GDM1 (cell line): ENCODE data around the gene FBRSL1.

Experiments used
- DNase-seq: peaks from one replicate; lab custom pipeline; 2025; lab: John Stamatoyannopoulos, UW

Gene FBRSL1

DNA sequence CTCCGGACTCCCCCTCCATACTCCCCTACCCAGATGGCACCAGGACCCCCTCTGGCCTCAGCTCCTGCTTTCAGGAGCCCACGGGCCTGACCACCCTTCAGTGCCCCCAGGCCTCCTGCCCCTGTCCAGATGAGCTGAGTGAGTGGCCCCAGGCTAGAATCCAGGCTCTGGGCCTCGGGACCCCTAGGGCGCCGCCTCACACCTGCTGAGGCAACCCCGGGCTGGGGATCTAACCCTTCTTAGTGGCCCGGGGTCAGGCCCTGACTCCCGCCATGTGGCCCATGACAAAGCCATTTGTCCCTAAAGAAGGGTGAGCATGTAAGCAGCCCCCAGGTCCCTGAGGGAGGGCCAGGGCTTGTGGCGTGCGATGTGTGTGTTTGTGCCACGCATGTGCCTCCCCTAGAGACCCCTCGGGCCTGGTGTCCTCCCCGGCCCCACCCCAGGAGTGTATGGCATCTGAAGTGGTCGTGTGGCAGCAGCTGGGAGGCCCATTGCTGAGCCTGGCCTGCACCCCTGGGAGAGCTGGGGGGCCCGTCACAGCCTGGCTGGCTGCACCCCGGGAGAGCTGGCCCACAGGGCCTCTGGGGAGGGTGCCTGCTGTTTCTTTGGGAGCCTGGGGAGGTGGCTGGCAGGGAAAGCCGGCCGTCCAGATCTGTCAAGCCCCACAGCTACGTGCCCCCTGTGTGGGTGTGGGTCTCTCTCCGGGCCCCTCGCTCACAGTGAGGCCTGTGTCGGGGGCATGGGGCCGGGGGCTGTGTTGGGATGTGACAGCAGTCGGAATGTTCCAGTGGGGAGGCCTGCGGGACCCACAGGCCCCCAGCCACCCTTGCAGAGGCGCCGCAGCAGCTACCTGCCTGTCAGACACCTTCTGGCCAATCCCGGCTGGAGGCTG is 7.8 kb downstream of the FBRSL1 start:
- no peak for DNase-seq

DNA sequence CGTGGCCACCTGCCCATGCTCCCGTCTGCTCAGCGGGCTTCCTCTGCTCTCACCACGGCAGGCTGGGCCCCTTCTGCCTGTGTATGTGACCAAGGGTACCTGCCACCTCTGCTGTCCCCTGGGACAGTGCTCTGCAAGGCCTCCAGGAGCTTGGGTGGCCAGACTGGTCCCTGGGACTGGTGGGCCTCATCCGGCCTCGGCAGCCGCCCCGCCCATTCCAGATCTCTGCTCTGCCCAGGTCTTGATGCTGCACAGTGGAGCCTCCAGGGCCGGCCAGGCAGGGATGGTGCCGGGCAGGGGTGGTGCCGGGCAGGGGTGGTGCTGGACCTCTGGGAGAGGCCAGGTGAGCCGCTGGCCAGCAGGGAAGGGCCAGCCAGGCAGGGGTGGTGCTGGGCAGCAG is 9.0 kb downstream of the FBRSL1 start:
- no peak for DNase-seq

DNA sequence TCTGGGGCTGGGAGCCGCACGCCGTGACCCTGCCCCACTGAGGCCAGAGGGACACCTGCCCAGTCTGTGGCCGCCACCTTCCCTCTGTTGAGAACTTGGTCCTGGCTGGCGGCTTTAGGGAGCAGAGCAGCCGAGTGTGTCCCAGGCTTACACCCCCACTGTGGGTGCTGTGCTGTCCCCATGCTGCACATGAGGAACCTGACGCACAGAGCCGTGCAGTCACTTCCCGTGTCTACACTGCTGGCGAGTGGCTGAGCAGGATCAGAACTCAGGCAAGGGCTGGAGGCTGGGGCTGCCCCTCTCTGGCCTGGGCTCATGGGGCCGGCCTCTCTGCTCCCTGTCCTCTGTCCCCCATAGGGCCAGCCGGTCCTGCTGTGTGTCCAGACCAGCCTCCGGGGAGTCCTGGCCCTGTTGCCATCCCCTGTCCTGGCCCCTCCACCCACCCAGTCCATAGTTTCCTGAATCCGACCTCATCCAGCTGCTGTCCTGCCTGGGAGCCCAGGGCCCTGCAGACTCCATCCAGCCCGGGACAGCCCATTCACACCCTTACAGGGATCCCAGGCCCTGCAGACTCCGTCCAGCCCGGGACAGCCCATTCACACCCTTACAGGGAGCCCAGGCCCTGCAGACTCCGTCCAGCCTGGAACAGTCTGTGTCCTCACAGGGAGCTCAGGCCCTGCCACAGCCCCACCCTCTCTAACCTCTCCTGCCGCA is 10.3 kb downstream of the FBRSL1 start:
- DNase-seq = no peak

DNA sequence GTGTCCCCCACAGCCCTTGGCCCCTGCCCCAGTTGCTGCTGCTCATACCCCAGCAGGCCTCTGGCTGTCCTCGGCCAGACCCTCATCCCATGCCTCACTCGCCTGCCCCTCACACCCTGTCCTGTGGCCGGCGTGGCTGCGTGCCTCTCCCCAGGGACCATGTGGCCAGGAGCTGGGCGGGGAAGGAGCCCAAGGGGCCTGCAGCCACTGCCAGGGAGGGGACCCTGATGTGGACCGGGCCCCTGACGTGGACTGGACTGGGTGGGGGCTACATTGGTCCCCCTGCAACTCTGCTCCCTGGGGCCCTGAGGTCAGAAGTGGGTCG is 10.9 kb downstream of the FBRSL1 start:
- no peak for DNase-seq

DNA sequence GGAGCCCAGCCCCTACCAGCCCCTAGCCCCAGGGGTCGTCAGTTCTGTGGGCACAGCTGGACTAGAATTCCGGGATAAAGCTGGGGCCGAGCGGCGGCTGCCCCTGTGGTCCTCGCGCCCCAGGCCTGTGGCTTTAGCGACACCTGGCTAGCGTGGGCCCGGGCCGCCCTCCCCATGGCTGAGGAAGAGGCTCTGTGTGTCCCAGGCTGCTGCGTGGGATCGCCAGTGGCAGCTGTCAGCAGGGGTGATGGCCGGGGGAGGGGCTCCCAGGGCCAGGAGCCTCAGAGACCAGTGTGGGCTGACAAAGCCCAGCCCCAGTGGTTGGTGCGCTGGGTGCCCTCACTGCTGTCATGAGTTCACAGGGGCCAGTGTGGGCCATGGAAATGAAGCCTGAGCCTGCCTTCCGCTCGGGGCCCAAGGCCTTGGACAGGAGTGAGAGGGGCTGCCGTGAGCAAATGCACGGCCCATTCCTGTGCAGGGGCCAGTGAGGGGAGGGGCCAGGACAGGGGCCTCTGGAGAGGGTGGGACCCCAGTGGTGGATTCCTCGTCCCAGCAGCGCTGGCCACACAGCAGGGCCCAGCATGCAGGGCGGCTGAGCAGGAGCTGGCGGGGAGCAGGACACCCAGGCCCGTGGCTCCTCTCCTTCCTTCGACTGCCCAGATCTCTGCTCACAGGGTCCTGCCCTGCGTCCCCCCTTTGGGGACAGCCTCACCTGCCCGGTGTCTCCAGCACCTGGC is 11.4 kb downstream of the FBRSL1 start:
- no peak for DNase-seq

DNA sequence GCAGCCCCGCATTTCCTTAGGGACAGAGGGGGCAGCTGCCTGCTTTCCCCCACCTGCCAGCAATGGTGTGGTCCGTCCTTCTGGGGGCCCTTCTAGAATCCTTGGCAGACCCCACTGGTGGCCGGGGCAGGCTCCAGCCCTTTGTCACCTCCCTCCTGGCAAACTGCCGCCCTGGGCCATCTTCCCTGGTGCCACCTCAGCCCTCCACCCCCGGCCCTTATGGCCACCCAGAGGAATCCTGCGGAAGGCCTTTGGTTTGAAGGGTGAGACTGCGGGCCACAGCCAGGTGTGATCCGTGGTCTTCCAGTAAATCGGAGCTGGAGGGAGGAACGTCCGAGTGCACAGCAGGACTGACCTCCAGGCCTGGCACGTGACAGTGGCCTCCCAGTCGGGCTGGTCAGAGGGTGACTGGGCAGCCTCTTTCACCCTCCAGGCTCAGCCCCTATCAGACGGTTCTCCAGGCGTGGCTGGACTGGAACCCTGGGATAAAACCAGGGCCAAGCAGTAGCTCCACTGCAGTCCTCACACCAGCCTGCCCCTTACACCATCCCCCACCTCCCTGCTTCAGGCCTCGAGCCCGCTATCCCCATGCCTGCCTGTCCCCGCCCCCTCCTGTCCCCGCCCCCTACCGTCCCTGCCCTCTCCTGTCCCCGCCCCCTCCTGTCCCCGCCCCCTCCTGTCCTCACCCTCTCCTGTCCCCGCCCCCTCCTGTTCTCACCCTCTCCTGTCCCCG is 12.4 kb downstream of the FBRSL1 start:
- no peak for DNase-seq

DNA sequence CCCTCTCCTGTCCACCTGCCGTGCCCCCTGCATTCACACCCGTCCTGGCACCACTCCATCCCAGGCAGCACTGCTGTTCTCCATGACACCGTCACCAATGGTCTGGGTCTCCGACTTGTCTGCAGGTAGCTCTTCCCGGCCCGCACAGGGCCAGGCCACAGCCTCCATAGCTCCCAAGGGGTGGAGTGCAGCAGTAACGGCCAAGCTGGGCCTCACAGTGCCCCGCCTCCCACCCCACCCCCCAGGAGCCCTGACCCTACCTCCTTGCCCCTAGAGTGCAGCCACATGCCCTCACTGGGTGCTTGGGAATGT is 12.9 kb downstream of the FBRSL1 start:
- DNase-seq = no peak

DNA sequence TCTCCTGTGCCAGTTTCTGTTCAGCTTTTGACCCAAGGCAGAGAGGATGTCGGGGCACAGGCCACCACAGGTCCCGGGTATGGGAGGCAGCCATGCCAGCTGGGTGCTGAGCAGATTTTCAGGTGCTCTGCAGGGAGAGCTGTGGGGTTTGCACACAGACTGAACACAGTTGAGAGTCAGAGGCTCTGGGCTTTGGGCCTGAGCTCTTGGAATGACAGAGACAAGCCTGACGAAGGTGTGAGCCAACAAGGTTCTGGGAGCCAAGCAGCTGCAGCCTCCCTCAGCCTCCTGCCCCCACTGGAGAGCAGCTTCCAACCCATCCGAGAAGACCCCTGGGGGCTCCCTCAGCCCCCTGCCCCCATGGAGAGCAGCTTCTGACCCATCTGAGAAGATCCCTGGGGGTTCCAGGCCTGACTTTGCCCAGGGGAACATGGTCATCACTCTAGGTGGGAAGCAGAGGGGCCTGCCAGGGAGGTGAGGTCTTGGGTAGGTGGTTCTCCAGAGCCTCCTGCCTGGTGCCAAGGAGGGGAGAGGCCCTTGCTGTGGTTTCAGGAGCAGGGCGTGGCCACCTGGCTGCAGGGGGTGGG is 13.8 kb downstream of the FBRSL1 start:
- no peak for DNase-seq

DNA sequence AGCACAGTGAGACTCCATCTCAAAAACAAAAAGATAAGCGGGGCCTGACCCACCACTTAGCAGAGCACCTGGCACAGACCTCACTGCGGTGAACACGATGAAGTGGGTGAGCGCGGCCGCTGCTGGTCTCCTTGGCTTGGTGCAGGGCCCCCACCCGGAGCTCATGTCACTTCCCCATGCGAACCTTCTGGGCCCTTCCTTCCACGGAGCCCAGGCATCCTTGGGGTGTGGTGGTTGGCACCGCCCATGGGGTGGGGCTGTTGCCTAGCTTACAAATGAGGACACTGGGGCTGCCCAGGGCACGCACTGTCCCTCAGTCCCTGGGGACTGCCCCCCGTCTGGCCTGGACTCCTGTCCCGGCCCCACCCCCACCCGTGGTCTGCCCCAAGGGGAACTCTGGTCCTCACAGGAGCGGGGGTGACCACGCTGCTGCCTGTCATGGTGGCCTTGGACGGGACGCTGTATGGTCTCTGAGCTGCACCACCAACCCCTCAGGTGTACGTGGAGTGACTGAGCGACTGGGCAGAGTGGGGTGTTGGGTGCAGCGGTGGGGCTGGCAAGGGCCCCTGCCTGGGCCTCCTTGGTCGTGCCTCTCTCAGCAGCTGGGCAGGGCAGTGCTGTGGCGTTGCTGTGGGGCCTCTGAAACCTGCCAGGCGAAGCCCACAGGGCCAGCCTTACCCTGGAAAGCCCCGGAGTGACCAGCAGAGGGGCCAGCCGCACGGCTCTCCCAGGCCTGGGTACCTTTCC is 15.3 kb downstream of the FBRSL1 start:
- no peak for DNase-seq

DNA sequence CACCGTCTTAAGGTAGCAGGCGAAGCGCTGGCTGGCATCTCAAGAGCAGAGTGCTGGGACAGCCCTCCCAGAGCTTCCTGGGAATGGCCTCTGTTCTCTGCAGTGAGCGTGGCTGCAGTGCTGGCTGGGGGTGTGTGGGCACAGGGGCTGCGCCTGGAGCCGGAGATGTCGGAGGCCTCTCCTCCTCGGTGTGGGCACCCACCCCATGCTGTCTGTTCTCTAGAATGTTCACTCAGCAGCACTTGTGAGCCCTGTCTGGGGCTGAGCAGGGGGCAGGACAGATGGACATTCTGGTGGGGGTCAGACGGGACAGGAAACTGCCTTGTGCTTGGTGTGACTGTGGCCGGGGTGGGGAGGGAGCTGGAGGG is 15.9 kb downstream of the FBRSL1 start:
- DNase-seq = no peak

DNA sequence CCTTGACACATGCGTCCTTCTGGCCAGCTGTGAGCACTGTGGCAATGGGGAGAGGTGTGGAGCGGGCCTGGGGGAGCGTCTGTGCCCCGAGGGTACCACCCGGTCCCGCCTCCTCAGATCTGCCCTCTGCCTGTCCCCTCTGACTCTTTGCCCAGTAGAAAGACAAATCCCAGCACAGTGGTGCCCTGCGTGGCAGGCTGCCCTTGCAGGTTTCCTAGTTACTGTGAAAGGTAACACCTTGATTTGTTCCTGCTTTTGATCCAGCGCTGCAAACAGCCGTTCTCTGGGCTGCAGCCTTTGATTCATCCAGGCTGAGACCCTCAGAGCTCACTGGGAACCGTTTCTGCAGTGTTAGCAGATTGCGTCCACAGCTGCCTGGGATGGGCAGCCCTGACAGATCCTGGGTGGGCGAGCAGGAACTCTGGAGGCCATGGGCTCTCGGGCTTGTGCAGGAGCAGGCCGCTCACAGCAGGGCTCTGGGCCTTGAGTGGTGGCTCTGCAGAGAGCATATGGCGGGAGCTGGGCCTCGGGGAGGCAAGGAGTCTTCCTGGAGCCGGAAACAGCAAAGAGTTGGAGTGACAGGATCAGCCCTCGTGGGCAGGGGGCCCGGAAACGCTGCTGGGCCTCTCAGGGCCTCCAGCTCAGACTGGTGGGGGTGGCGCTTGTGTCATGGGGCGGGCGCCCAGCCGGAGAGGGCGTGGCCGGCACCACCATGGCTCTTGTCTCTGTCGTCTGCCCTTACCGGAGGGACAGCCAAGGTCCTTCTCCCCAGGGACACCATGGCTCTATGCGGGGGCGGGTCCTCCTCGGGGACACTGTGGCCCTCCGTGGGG is 16.6 kb downstream of the FBRSL1 start:
- DNase-seq = peak; percentile 78

DNA sequence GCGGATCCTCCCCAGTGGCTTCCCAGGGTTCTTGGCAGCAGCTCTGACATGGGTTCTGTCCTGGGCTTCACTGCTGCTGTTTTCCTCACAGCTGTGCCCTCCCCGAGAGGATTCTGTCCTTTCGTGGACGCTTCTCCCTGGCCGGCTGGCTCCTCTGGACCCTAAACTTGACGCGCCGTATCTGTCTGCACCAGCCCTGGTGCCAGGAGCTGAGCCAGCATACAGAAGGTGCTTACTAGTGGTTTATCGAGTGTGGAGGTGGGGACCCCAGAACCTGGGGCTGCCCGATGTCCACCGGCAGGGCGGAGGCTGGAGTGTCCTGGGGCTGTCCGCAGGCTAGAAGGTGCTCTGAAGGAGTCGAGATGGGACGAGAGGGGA is 17.2 kb downstream of the FBRSL1 start:
- DNase-seq = no peak

DNA sequence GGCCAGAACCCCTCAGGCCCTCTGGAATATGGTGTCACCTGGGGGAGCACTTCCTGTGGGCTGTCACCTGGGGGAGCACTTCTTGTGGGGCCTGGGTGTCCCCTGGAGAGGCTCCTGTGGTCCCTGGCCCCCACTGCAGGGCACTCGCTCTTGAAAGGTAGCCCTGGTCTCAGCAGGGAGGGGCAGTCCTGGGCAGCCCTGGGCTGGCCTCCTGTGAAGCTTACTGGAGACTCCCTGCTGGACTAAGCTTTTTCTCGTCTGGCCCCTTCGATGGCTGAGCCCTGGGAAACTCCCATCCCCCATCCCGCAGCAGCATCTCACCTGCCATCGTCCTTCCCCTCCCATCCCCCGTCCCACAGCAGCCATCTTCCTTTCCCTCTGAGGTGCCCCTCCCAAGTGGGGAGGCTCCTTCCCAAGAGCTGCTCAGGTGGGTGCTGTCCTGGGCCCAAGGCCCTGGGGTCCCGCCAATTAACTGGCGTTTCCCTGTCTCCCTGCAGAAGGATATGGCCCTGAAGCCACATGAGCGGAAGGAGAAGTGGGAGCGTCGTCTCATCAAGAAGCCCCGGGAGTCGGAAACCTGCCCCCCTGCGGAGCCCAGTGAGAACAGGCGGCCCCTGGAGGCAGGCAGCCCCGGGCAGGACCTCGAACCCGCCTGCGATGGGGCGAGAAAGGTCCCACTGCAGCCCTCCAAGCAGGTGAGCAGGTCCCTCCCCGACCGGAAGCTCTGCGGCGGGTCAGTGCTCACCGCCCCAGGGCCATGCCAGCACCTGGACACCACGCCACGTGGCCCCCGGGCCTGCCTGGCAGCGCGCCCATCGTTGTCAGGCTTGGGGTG is 17.9 kb downstream of the FBRSL1 start:
- DNase-seq = no peak

DNA sequence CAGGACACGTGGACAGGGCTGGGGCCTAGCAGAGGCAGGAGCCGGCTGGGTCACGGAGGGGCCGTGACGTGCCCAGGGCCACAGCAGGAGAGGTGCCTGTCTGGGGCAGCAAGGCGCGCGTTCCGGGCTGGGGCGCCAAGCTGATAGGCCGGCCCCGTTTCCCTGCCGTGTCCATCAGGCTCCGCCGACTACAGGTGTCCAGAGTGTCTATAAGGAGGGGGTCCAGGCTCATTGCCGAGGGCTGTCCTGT is 18.5 kb downstream of the FBRSL1 start:
- DNase-seq = no peak

DNA sequence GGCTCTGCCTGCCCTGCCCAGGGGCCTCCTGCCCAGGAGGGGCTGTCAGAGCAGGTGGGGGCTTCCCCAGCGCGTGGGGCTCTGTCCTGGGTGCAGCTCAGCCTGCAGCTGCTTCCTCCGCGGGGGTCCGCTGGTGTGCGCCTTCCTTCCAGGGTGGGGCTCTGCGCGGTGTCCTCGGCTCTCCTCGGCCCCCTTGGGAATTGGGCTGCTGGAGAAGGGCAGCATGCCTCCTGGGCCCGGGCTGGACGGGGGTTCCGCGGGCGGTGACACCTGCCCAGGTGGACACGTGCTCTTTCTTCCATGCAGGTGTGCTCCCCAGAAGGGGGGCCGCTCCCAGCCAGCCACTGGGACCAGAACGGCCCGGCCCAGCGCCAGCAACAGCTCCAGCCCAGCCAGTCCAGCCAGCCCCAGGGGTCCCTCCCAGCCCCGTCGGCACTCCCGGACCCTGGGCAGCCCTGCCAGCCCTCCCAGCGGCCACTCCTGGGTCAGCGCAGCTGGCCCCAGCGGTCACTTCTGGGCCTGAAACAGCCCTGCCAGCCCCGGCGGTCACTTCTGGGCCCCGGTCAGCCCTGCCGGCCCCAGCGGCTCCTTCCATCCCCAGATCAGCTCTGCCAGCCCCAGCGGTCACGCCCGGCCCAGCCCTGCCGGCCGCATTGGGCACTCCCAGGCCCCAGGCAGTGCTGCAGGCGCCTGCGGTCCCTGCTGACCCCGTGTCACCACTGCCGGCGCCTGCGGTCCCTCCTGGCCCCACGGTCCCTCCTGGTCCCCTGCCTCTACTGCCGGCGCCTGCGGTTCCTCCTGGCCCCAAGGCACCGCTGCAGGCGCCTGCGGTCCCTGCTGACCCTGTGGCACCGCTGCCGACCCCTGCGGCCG is 19.1 kb downstream of the FBRSL1 start:
- DNase-seq = no peak

DNA sequence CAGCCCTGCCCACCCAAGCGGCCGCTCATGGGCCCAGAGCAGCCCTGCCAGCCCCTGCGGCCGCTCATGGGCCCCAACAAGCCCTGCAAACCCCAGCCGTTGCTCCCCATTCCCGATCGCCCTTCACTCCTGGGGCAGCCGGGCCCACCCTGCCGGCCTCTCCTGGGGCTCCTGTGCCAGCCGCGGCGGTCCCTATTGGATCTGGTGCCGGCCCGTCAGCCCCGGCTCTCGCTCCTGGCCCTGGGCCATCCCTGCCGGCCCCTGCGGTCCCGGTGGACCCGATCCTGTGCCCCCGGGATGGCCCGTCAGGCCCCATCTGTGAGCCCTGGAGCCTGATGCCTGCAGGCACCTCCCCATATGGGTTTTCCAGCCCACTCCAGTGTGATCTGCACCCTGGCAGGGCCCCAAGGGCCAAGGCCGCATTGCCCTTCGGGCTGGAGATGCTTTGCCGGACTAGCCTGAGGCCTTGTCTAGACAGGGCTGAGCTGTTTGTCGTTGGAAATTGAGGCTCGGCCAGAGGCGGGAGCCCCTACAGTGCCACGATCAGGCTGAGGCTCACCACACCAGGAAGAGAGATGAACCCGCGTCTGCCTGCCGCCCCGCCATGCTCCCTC is 20.3 kb downstream of the FBRSL1 start:
- no peak for DNase-seq

DNA sequence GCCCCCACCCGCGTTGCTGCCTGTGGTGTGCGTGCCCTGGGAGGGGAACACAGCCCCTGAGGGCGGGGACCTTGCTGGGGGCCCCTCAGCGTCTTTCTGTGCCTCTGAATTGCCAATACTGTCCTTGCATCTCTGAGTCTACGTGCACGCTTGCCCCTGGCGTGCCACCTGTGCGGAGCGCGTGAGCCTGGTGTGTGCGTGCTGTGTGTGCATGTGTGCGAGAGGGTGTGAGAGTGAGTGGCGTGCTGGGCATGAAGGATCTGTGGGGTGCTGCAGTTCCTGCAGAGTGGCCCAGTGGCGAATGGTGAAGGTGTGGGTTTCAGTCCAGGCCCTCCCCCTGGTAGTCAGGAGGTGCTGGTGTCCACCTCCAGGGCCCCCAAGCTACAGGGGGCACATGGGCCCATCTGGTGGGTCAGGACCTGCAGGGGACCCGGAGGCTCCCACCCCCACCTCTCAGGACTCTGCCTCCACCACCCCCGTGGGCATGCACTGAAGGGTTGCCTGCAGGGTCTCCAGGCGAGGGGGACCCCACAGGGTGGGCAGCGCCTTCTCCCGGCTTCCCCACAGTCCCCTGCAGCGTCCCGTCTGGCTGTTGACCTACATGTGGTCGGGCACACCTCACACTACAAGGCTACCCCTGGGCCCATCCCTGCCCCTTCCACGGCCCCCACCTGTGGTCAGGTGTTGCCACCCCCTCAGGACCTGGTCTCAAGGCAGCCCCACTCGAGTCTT is 21.0 kb downstream of the FBRSL1 start:
- no peak for DNase-seq
